K562 (cell line): ENCODE measurements around the gene TTC13. TPM values are rescaled to one million over a fixed set of nuclear protein-coding genes. Genes with fewer than 3 reads are reported as not detected.

Experiments used
- ATAC-seq: fragments of 200-7000 bp; cut with Tn5 transposase; 3 replicates; pipeline ENCODE4 v1.9.1; 2020; ENCODE audit warnings: moderate library complexity
- BruUV-seq: library from RNA; stranded (reverse); fragments of 400-500 nt; replicated peaks from 2 replicates; lab custom pipeline; 2021; lab: Mats Ljungman, UMichigan
- CTCF ChIA-PET: fragments of 300-600 bp; formaldehyde crosslinking; extraction: SDS; loops from one replicate; lab custom pipeline; 2021; ENCODE audit warnings: low intra/inter-chr PET ratio; lab: Yijun Ruan, JAX
- POLR2A ChIA-PET: fragments of 300-600, 350-650 bp; sonication (Branson Sonifier 250); formaldehyde crosslinking; extraction: SDS; loops from one replicate; lab custom pipeline; 2021; ENCODE audit warnings: antibody characterized with exemption, inconsistent platforms; lab: Yijun Ruan, JAX
- DNase-seq, 4 experiments: peaks; one replicate each; pipeline versions ENCODE4 v3.0.0 to v3.0.0-alpha.2; 2011 to 2018; ENCODE audit warnings: low spot score in 3 of 4, mixed read lengths in 3 of 4; ENCODE audit errors: extremely low read depth in 1 of 4
- FAIRE-seq: peaks from 2 replicates; lab custom pipeline; 2011; peaks lifted over from hg19 to GRCh38; lab: Jason Lieb, UNC
- H2AFZ ChIP-seq: 2 replicates; pipeline ENCODE4 v1.6.0; 2011; ENCODE audit warnings: low read depth, low read length, control low read depth, inconsistent platforms
- H3K27ac ChIP-seq: fragments of 200-600 bp; 3 replicates; pipeline ENCODE4 v1.8.0; 2011; ENCODE audit warnings: low read depth, mild to moderate bottlenecking, control low read depth, inconsistent platforms, low read length, moderate library complexity, mixed read lengths; ENCODE audit errors: extremely low read depth
- H3K27me3 ChIP-seq, 2 experiments: fragments of 300-600 bp in 1 of 2; 2 replicates in 1 of 2; 3 replicates in 1 of 2; pipeline versions ENCODE4 v1.6.0 to v1.8.0; 2011; ENCODE audit warnings: inconsistent platforms in 2 of 2, low read length in 2 of 2, mild to moderate bottlenecking in 1 of 2, mixed read lengths in 1 of 2, moderate library complexity in 1 of 2; ENCODE audit not compliant: control insufficient read depth in 2 of 2, insufficient read depth in 2 of 2
- H3K36me3 ChIP-seq: fragments of 300-600 bp; 3 replicates; pipeline ENCODE4 v1.8.0; 2011; ENCODE audit warnings: mild to moderate bottlenecking, low read length, inconsistent platforms; ENCODE audit not compliant: control insufficient read depth, insufficient read depth
- H3K4me1 ChIP-seq, 2 experiments: fragments of 200-600 bp in 1 of 2; replicated peaks in 1 of 2; 2 replicates in 1 of 2; 3 replicates in 1 of 2; pipeline versions ENCODE4 v1.5.1 to v1.8.0; 2011; ENCODE audit warnings: inconsistent platforms in 2 of 2, low read length in 2 of 2, mild to moderate bottlenecking in 1 of 2, mixed read lengths in 1 of 2, moderate library complexity in 1 of 2; ENCODE audit not compliant: control insufficient read depth in 2 of 2, insufficient read depth in 2 of 2
- H3K4me2 ChIP-seq: 2 replicates; pipeline ENCODE4 v1.6.1; 2011; ENCODE audit warnings: low read length, control low read depth, inconsistent platforms, mixed read lengths; ENCODE audit not compliant: insufficient read depth
- H3K4me3 ChIP-seq: fragments of 200-600 bp; sonication (generic), shearing (Covaris generic); 2 replicates; pipeline ENCODE4 v1.5.1; 2016; ENCODE audit warnings: control low read depth, inconsistent platforms
- H3K79me2 ChIP-seq: fragments of 200-600 bp; 3 replicates; pipeline ENCODE4 v1.8.0; 2011; ENCODE audit warnings: low read length, inconsistent platforms; ENCODE audit not compliant: control insufficient read depth, insufficient read depth
- H3K9ac ChIP-seq, 2 experiments: 2 replicates each; pipeline versions ENCODE4 v1.6.0 to v1.6.1; 2011; ENCODE audit warnings: low read depth in 2 of 2, low read length in 2 of 2, control low read depth in 1 of 2, inconsistent platforms in 1 of 2, mild to moderate bottlenecking in 1 of 2, mixed read lengths in 1 of 2; ENCODE audit not compliant: insufficient read depth in 1 of 2
- H3K9me1 ChIP-seq: one replicate; pipeline ENCODE4 v1.6.0; 2011; ENCODE audit warnings: inconsistent platforms, mild to moderate bottlenecking, low read length, moderate library complexity; ENCODE audit not compliant: control insufficient read depth, insufficient read depth
- H3K9me3 ChIP-seq: replicated peaks from 2 replicates; pipeline ENCODE4 v1.5.1; 2011; ENCODE audit warnings: low read depth, low read length, inconsistent platforms; ENCODE audit not compliant: control insufficient read depth, insufficient read depth
- H4K20me1 ChIP-seq: replicated peaks from 2 replicates; pipeline ENCODE4 v1.6.1; 2011; ENCODE audit warnings: low read length, inconsistent platforms, mixed read lengths; ENCODE audit not compliant: control insufficient read depth, insufficient read depth
- CLOCK ChIP-seq: fragments of 250-450 bp; sonication (Bioruptor Pico); IDR thresholded peaks from 2 replicates; pipeline ENCODE4 v1.4.0; 2020; ENCODE audit warnings: mild to moderate bottlenecking, moderate library complexity, borderline replicate concordance
- NFYB ChIP-seq: IDR thresholded peaks from 2 replicates; pipeline ENCODE4 v1.6.1; 2011; ENCODE audit warnings: mild to moderate bottlenecking, moderate library complexity; ENCODE audit not compliant: insufficient read length; ENCODE audit errors: extremely low read depth
- NR2C2 ChIP-seq, 2 experiments: fragments of 200-800 bp in 1 of 2; sonication (Bioruptor generic) in 1 of 2; sonication (generic) in 1 of 2; formaldehyde crosslinking in 1 of 2; IDR thresholded peaks; 2 replicates each; pipeline versions ENCODE4 v1.6.1 to v1.8.0; 2016 to 2022; ENCODE audit warnings: mild to moderate bottlenecking in 1 of 2, missing compliant biosample characterization in 1 of 2, missing genetic modification characterization in 1 of 2, missing genetic modification reagents in 1 of 2
- REST ChIP-seq, 2 experiments: fragments of 450-650 bp; formaldehyde crosslinking in 1 of 2; IDR thresholded peaks; 2 replicates each; pipeline versions ENCODE4 v1.4.0 to v1.6.1; 2014 to 2020; ENCODE audit warnings: mild to moderate bottlenecking in 2 of 2, borderline replicate concordance in 1 of 2, low read depth in 1 of 2
- SPI1 ChIP-seq: IDR thresholded peaks from 2 replicates; pipeline ENCODE4 v1.6.1; 2011; ENCODE audit warnings: low read depth, low read length, control low read depth, borderline replicate concordance
- TAF7 ChIP-seq: fragments of 450-650 bp; IDR thresholded peaks from 2 replicates; pipeline ENCODE4 v1.6.1; 2016; ENCODE audit warnings: missing genetic modification characterization, missing compliant biosample characterization
- TARDBP ChIP-seq: fragments of 450-650 bp; IDR thresholded peaks from 2 replicates; pipeline ENCODE4 v1.6.1; 2016
- ZNF239 ChIP-seq: fragments of 250-450 bp; sonication (Bioruptor Pico); IDR thresholded peaks from 2 replicates; pipeline ENCODE4 v1.4.0; 2020; ENCODE audit warnings: mild to moderate bottlenecking
- ZNF785 ChIP-seq: fragments of 250-450 bp; sonication (Bioruptor Pico); IDR thresholded peaks from 2 replicates; pipeline ENCODE4 v1.4.0; 2020; ENCODE audit warnings: mild to moderate bottlenecking
- WGBS: fragments of 100-300 bp; shearing (Covaris generic); methylation state at CpG from one replicate; pipeline ENCODE4 v1.1.6; 2016; ENCODE audit warnings: low coverage, mixed read lengths; ENCODE audit not compliant: insufficient coverage; ENCODE audit errors: missing lambda C conversion rate; 5-methylcytosine and 5-hydroxymethylcytosine counted together
- in situ Hi-C: fragments of 300-500 bp; cut with MboI; formaldehyde crosslinking; loops from 4 replicates; pipeline ENCODE4 v1.15.0; 2018; ENCODE audit warnings: inconsistent platforms, mixed read lengths
- intact Hi-C: fragments of 100-400 bp; cut with micrococcal nuclease; formaldehyde crosslinking; loops from 2 replicates; pipeline ENCODE4 v1.14.2; 2022
- polyA plus RNA-seq, 8 experiments: library from polyadenylated mRNA; depleted of rRNA in 4 of 8; stranded (reverse) in 5 of 8; unstranded in 3 of 8; fragments of >200 nt; fragmentation: Nextera tagmentation in 2 of 8; fragmentation: Illumina TruSeq in 1 of 8; extraction: Ambion mirVana in 2 of 8; extraction: Trizol in 1 of 8; gene quantifications; 2 replicates each; pipeline versions ENCODE4 v1.2.1 to v1.2.3, GENCODE V29; 2011 to 2014; ENCODE audit warnings: inconsistent platforms in 1 of 8, missing spikeins in 1 of 8
- total RNA-seq, 7 experiments: library from RNA; depleted of rRNA in 6 of 7; stranded (reverse); fragments of >200 nt in 6 of 7; fragmentation: Illumina TruSeq in 2 of 7; extraction: Trizol in 2 of 7; gene quantifications; 2 replicates each; pipeline versions ENCODE4 v1.2.1 to v1.2.3, GENCODE V29; 2011 to 2021; ENCODE audit warnings: low replicate concordance in 1 of 7

TTC13 gene
- total and polyA plus RNA-seq, 9 of the 15 experiments (the other 6 are each of a cell fraction or from before 2014, with no cell fraction given), result 1.7 to 13.8 (median 9.6) TPM

DNA sequence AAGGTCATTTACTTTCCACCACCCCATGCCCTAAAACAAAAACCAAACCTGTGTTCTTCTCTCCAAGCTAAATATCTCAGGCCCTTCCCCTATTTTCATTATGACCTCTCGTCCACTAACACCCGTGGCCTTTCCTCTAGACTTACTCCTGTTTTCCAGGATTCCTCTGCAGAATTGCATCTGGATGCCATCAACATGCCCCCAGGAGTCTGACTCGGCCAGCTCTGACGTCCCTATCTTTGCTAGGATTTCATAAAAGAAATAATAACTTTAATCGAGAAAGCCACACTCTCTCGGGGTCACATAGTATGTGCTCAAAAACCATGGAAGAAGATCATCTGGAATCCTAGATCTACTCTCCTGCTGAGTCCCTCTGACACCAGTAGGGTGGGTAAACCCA is 47.9 kb upstream of the TTC13 start:
- in situ Hi-C loops, result no loop called here
- Histone ChIP-seq H3K4me1 (peaks cover 0 to 3% of the 10 kb centered on the region in 2 experiments; a peak in 2 of 5 replicates), H3K4me3 (no peak overlapping the region), H3K9ac (no peak overlapping the region), H3K79me2 (peaks cover 40% of the 10 kb centered on the region), H3K9me3 (no peaks in the 10 kb centered on the region), H3K27ac (no peak overlapping the region), H3K27me3 (no peaks in the 10 kb centered on the region), H3K36me3 (peaks cover 30% of the 10 kb centered on the region; the same call in 2 of the 3 replicates), H2AFZ (no peak overlapping the region), H4K20me1 (peaks cover 14% of the 10 kb centered on the region; the same call in 1 of the 2 replicates), H3K4me2 (no peak overlapping the region), H3K9me1 (no peaks in the 10 kb centered on the region)
- BruUV-seq, result no TSS peak
- intact Hi-C loops, result no loop called here
- WGBS, result 81% methylated on average over 6 of the region's 6 CpGs
- ATAC-seq, result no peak
- FAIRE-seq, result no peak
- no peak for DNase-seq
- CTCF ChIA-PET, result no interaction called here
- POLR2A ChIA-PET, result interaction anchor here (1.0 kb wide), 1 partner anchor 10 kb away, joined by 4 read pairs; no protein-coding TSS in a partner anchor
- TF ChIP-seq SPI1 (no peak), TAF7 (tag) (no peak), REST (IDR thresholded peaks at IDR 0.05; ENCODE audit: borderline replicate concordance) (no peak), REST (CRISPR knock-in tag; IDR thresholded peaks at IDR 0.05; ENCODE audit: low read depth) (no peak), NFYB (no peak), NR2C2 (CRISPR knock-in tag; IDR thresholded peaks at IDR 0.05) (no peak), NR2C2 (tag; IDR thresholded peaks at IDR 0.05) (no peak), ZNF239 (no peak), CLOCK (CRISPR knock-in tag) (no peak), TARDBP (no peak), ZNF785 (CRISPR knock-in tag) (no peak)
